Neural cell (in vitro differentiated cells): ENCODE data around the gene UBAP1L. TPM values are rescaled to one million over a fixed set of nuclear protein-coding genes. Genes with fewer than 3 reads are reported as not detected.

Source experiments
- H2AFZ ChIP-seq: fragments of 200-600, 300-800 bp; sonication (generic), shearing (Covaris generic); 2 replicates; pipeline ENCODE4 v1.6.0; 2014; ENCODE audit warnings: low read depth, mild to moderate bottlenecking, antibody characterized with exemption, low read length, moderate library complexity
- H3F3A ChIP-seq: fragments of 200-600 bp; shearing (Covaris generic); 2 replicates; pipeline ENCODE4 v1.6.1; 2016; ENCODE audit warnings: mild to moderate bottlenecking, moderate library complexity, mixed read lengths, antibody characterized with exemption, low read length; ENCODE audit not compliant: insufficient read depth, poor library complexity, severe bottlenecking
- H3K27ac ChIP-seq: fragments of 200-600, 300-800 bp; sonication (generic), shearing (Covaris generic); 2 replicates; pipeline ENCODE4 v1.5.1; 2014; ENCODE audit warnings: mild to moderate bottlenecking, low read length, moderate library complexity
- H3K27me3 ChIP-seq: fragments of 300-800, 200-600 bp; sonication (generic), shearing (Covaris generic); 2 replicates; pipeline ENCODE4 v1.6.0; 2014; ENCODE audit warnings: mild to moderate bottlenecking, low read depth, low read length, moderate library complexity; ENCODE audit not compliant: insufficient read depth
- H3K36me3 ChIP-seq: fragments of 300-800, 200-600 bp; sonication (generic), shearing (Covaris generic); 2 replicates; pipeline ENCODE4 v1.5.1; 2014; ENCODE audit warnings: mild to moderate bottlenecking, antibody characterized with exemption, low read length, moderate library complexity; ENCODE audit not compliant: insufficient read depth
- H3K4me2 ChIP-seq: fragments of 300-800, 200-600 bp; sonication (generic), shearing (Covaris generic); 2 replicates; pipeline ENCODE4 v1.6.0; 2014; ENCODE audit warnings: mild to moderate bottlenecking, low read length
- H3K4me3 ChIP-seq: fragments of 300-800, 200-600 bp; sonication (generic), shearing (Covaris generic); 2 replicates; pipeline ENCODE4 v1.5.1; 2014; ENCODE audit warnings: mild to moderate bottlenecking, low read length, moderate library complexity
- H3K79me2 ChIP-seq: fragments of 200-600 bp; shearing (Covaris generic); replicated peaks from 2 replicates; pipeline ENCODE4 v1.6.0; 2014; ENCODE audit warnings: mild to moderate bottlenecking, low read length, moderate library complexity; ENCODE audit not compliant: insufficient read depth
- H3K9ac ChIP-seq: fragments of 300-800, 200-600 bp; sonication (generic), shearing (Covaris generic); 2 replicates; pipeline ENCODE4 v1.6.1; 2016; ENCODE audit warnings: mild to moderate bottlenecking, low read length, mixed read lengths
- H3K9me2 ChIP-seq: fragments of 200-600 bp; shearing (Covaris generic); 2 replicates; pipeline ENCODE4 v1.6.1; 2016; ENCODE audit warnings: mild to moderate bottlenecking, low read length, mixed read lengths; ENCODE audit not compliant: insufficient read depth
- H3K9me3 ChIP-seq: fragments of 200-600, 300-800 bp; sonication (generic), shearing (Covaris generic); 2 replicates; pipeline ENCODE4 v1.6.1; 2016; ENCODE audit warnings: mild to moderate bottlenecking, mixed run types, low read length, moderate library complexity, mixed read lengths
- H4K20me1 ChIP-seq: fragments of 200-600 bp; shearing (Covaris generic); 2 replicates; pipeline ENCODE4 v1.6.1; 2016; ENCODE audit warnings: mild to moderate bottlenecking, mixed run types; ENCODE audit not compliant: insufficient read depth
- CTCF ChIP-seq: fragments of 450-650 bp; IDR thresholded peaks from 2 replicates; pipeline ENCODE4 v1.5.1; 2014; ENCODE audit warnings: antibody characterized with exemption, mild to moderate bottlenecking, moderate library complexity; ENCODE audit not compliant: poor library complexity, severe bottlenecking
- EP300 ChIP-seq: fragments of 450-650 bp; conservative IDR thresholded peaks from 2 replicates; pipeline ENCODE4 v1.6.1; 2014; ENCODE audit warnings: antibody characterized with exemption, mild to moderate bottlenecking, moderate library complexity; ENCODE audit not compliant: poor library complexity, severe bottlenecking
- EZH2 ChIP-seq: fragments of 200-600, 300-800 bp; shearing (Covaris generic), sonication (generic); IDR thresholded peaks from 2 replicates; pipeline ENCODE4 v1.6.1; 2014; ENCODE audit warnings: antibody characterized with exemption, low read length, borderline replicate concordance, mild to moderate bottlenecking; ENCODE audit not compliant: insufficient read depth, poor library complexity, severe bottlenecking
- MXI1 ChIP-seq: fragments of 450-650 bp; conservative IDR thresholded peaks from 2 replicates; pipeline ENCODE4 v1.6.1; 2014; ENCODE audit warnings: antibody characterized with exemption, mild to moderate bottlenecking; ENCODE audit not compliant: poor library complexity, severe bottlenecking
- POLR2AphosphoS5 ChIP-seq: IDR thresholded peaks from 2 replicates; pipeline ENCODE4 v1.6.1; 2012
- RAD21 ChIP-seq: fragments of 450-650 bp; conservative IDR thresholded peaks from 2 replicates; pipeline ENCODE4 v1.6.1; 2014; ENCODE audit warnings: antibody characterized with exemption, mild to moderate bottlenecking, moderate library complexity
- REST ChIP-seq: IDR thresholded peaks from 2 replicates; pipeline ENCODE4 v1.6.1; 2012; ENCODE audit warnings: borderline replicate concordance
- SMC3 ChIP-seq: fragments of 450-650 bp; conservative IDR thresholded peaks from 2 replicates; pipeline ENCODE4 v1.6.1; 2014; ENCODE audit warnings: antibody characterized with exemption, mild to moderate bottlenecking, moderate library complexity; ENCODE audit not compliant: poor library complexity
- TAF1 ChIP-seq: IDR thresholded peaks from 2 replicates; pipeline ENCODE4 v1.6.1; 2012; ENCODE audit warnings: low read depth
- polyA plus RNA-seq: library from polyadenylated mRNA; depleted of rRNA; stranded (reverse); fragments of >200 nt; gene quantifications from 2 replicates; pipeline ENCODE4 v1.2.3, GENCODE V29; 2014

The UBAP1L gene
- polyA plus RNA-seq, 1 donor from 2014 or later = 10.3 TPM

GRCh38 chr15:65087873-65088642 is 26.9 kb downstream of the UBAP1L start:
- no peaks in the 10 kb centered on the region for H3F3A ChIP-seq
- no peak overlapping the region for H2AFZ ChIP-seq
- no peaks in the 10 kb centered on the region for H3K36me3 ChIP-seq
- no peak overlapping the region for H3K4me2 ChIP-seq
- no peaks in the 10 kb centered on the region for H3K79me2 ChIP-seq
- H3K27ac ChIP-seq = no peak overlapping the region
- H3K27me3 ChIP-seq = peaks cover 11% of the 10 kb centered on the region
- H3K4me3 ChIP-seq = no peak overlapping the region
- TF ChIP-seq EP300 (no peak), CTCF (no peak), POLR2AphosphoS5 (no peak), MXI1 (no peak), EZH2 (no peak), TAF1 (no peak), SMC3 (no peak), REST (no peak), RAD21 (no peak)
- H3K9me3 ChIP-seq = no peaks in the 10 kb centered on the region
- no peak overlapping the region for H3K9ac ChIP-seq
- H3K9me2 ChIP-seq = no peaks in the 10 kb centered on the region
- H4K20me1 ChIP-seq = no peaks in the 10 kb centered on the region

GRCh38 chr15:65087411-65087810 is 27.6 kb downstream of the UBAP1L start:
- peaks cover 11% of the 10 kb centered on the region for H3K27me3 ChIP-seq
- TF ChIP-seq POLR2AphosphoS5 (no peak), RAD21 (no peak), CTCF (no peak)
- H3K9me2 ChIP-seq = no peaks in the 10 kb centered on the region
- H3K27ac ChIP-seq = no peak overlapping the region
- H3K36me3 ChIP-seq = no peaks in the 10 kb centered on the region
- no peak overlapping the region for H3K9ac ChIP-seq
- H2AFZ ChIP-seq = no peak overlapping the region
- no peaks in the 10 kb centered on the region for H3K9me3 ChIP-seq
- H3K4me3 ChIP-seq = no peak overlapping the region
- H4K20me1 ChIP-seq = no peaks in the 10 kb centered on the region
- H3K79me2 ChIP-seq = no peaks in the 10 kb centered on the region
- no peaks in the 10 kb centered on the region for H3F3A ChIP-seq
- no peak overlapping the region for H3K4me2 ChIP-seq
